AG09309 (cell line): ENCODE data around the gene PHLDB2.

Source experiments
- DNase-seq: peaks from one replicate; pipeline ENCODE4 v3.0.0-alpha.2; 2010; ENCODE audit warnings: low read depth
- H3K4me3 ChIP-seq: 2 replicates; pipeline ENCODE4 v1.5.1; 2011; ENCODE audit warnings: mild to moderate bottlenecking, low read depth, low read length, moderate library complexity; ENCODE audit not compliant: control insufficient read depth
- CTCF ChIP-seq: IDR thresholded peaks from 2 replicates; pipeline ENCODE4 v1.5.1; 2011; ENCODE audit warnings: mild to moderate bottlenecking, low read depth, low read length, inconsistent platforms; ENCODE audit not compliant: insufficient read depth, control insufficient read depth; ENCODE audit errors: missing control alignments

The PHLDB2 gene

GRCh38 chr3:111923806-111924205, 64.7 kb downstream of the PHLDB2 start:
- no peak for DNase-seq
- TF ChIP-seq CTCF, result no peak
- no peak overlapping the region for H3K4me3 ChIP-seq

- H3K4me3 ChIP-seq, result no peak overlapping the region
- no peak for TF ChIP-seq CTCF
- DNase-seq, result no peak
Measured at GRCh38 chr3:111924283-111924682, 65.2 kb downstream of the PHLDB2 start.

- DNase-seq, result no peak
- TF ChIP-seq CTCF, result no peak
- H3K4me3 ChIP-seq, result no peak overlapping the region
Measured at GRCh38 chr3:111926266-111926676, 67.2 kb downstream of the PHLDB2 start.

GRCh38 chr3:111928613-111929012, 69.5 kb downstream of the PHLDB2 start:
- DNase-seq, result no peak
- TF ChIP-seq CTCF, result no peak
- no peak overlapping the region for H3K4me3 ChIP-seq

GRCh38 chr3:111929484-111929883, 70.4 kb downstream of the PHLDB2 start:
- no peak for DNase-seq
- no peak for TF ChIP-seq CTCF
- no peak overlapping the region for H3K4me3 ChIP-seq

- no peak for TF ChIP-seq CTCF
- no peak overlapping the region for H3K4me3 ChIP-seq
- no peak for DNase-seq
Measured at GRCh38 chr3:111932946-111933345, 73.9 kb downstream of the PHLDB2 start.
